ENCODE measurements around the gene MCRIP2. TPM values are rescaled to one million over a fixed set of nuclear protein-coding genes. Genes with fewer than 3 reads are reported as not detected.

MCRIP2 gene
- total RNA-seq, 1 donor from 2014 or later, result 20.9 TPM

DNA sequence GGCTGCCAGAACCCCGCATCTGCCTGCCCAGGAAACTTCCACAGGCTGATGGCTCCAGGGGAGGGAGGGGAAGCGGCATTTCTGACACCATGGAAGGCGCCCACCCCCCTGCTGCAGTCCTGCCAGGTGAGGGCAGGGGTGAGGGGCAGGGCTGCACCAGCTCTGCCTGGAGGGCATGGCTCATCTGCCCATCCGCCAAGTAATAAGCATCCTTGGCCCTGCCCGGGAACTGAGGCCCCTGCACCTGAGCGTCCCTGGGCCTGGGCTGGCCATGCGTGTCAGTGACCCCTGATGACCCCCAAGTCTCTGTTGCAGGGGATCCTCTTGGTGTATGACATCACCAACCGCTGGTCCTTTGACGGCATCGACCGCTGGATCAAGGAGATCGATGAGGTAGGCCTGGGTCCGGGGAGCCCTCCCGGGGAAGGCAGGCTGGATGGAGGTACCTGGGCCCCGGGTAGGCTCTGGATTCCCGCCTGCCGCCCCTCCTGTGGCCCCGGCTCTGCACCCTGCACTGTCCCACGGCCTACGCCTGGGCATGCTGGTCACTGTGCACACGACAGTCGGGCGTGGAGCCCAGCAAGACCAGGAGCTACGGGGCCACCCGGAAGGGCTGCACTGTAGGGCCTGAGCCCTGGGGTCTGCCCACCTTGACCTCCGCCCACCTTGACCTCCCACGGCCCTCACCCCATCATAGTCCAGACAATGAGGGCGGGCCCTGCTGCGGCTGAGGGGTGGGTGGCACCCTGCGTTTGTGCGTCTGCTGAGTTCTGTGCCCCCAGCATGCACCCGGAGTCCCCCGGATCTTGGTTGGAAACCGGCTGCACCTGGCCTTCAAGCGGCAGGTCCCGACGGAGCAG lies 16.3 kb upstream of the MCRIP2 start:
- H3K27ac Mint-ChIP-seq (ENCODE audit: unreplicated experiment), result no peak overlapping the region
- H2AFZ ChIP-seq (ENCODE audit: low read depth, low read length), result no peak overlapping the region
- no peak overlapping the region for H3K27ac ChIP-seq (ENCODE audit: low read depth, low read length)
- no peak overlapping the region for H3K4me3 Mint-ChIP-seq (ENCODE audit: unreplicated experiment)
- no peaks in the 10 kb centered on the region for H3K36me3 ChIP-seq (ENCODE audit: insufficient read depth, low read length)
- no peaks in the 10 kb centered on the region for H3K27me3 ChIP-seq (ENCODE audit: insufficient read depth, low read length)
- H3K36me3 Mint-ChIP-seq (ENCODE audit: low read depth, unreplicated experiment), result peaks cover 7% of the 10 kb centered on the region
- H3K4me3 ChIP-seq (ENCODE audit: insufficient read depth, low read depth, low read length), result no peak overlapping the region
- peaks cover 4% of the 10 kb centered on the region for H3K4me1 Mint-ChIP-seq (ENCODE audit: low read depth, unreplicated experiment)
- H3K9me3 ChIP-seq (ENCODE audit: insufficient read depth, low read depth, low read length), result no peaks in the 10 kb centered on the region
- H3K9ac ChIP-seq (ENCODE audit: low read length), result no peak overlapping the region
- TF ChIP-seq EZH2 (IDR thresholded peaks at IDR 0.05; ENCODE audit: insufficient read depth, low read length), result no peak
- no peak for TF ChIP-seq CTCF (IDR thresholded peaks at IDR 0.05; ENCODE audit: insufficient read depth, low read depth, low read length)
- H3K79me2 ChIP-seq (ENCODE audit: insufficient read depth, low read length), result peaks cover 2% of the 10 kb centered on the region
- DNase-seq (ENCODE audit: low read depth) (no peak), FAIRE-seq (no peak)
- peaks cover 22% of the 10 kb centered on the region for H4K20me1 ChIP-seq (ENCODE audit: insufficient read depth, low read length)
- H3K9me3 Mint-ChIP-seq (ENCODE audit: unreplicated experiment), result no peaks in the 10 kb centered on the region
- H3K27me3 Mint-ChIP-seq (ENCODE audit: low read depth, unreplicated experiment), result no peaks in the 10 kb centered on the region
- peaks cover 29% of the 10 kb centered on the region for H3K4me1 ChIP-seq (ENCODE audit: insufficient read depth, low read length)
- no peak overlapping the region for H3K4me2 ChIP-seq (ENCODE audit: low read length)

DNA sequence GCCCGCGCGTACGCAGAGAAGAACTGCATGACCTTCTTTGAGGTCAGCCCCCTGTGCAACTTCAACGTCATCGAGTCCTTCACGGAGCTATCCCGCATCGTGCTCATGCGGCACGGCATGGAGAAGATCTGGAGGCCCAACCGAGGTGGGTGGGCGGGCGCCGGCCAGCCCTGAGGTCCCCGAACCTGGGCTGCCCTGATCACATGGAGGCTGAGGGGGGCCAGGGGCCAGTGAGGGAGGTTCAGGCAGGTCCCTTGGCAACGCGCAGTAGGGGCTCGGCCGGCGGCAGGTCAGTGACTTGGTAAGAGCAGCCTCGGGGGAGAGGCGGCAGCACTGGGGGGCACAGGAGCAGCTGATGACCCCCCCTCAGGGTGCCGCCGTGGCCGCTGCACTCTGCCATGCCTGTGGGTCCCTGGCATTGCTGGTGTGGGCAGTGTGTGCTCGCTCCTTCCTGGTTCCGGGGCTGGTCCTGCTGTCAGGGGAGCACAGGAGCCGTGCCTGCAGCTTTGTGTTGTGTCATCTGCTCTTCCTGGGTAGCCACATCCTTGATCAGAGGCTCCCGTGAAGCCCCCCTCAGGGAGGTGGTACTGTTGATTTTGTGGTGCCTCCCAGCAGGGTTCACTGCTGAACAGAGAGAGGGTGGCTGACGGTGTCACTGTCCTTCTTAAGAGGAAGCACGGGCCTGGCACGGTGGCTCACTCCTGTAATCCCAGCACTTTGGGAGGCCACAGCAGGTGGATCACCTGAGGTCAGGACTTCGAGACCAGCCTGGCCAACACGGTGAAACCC lies 15.5 kb upstream of the MCRIP2 start:
- Mint-ChIP-seq H3K9me3 (ENCODE audit: unreplicated experiment) (no peaks in the 10 kb centered on the region), H3K27ac (ENCODE audit: unreplicated experiment) (peak overlapping the region; percentile 18), H3K4me3 (ENCODE audit: unreplicated experiment) (no peak overlapping the region), H3K36me3 (ENCODE audit: low read depth, unreplicated experiment) (peaks cover 7% of the 10 kb centered on the region), H3K27me3 (ENCODE audit: low read depth, unreplicated experiment) (no peaks in the 10 kb centered on the region), H3K4me1 (ENCODE audit: low read depth, unreplicated experiment) (peaks cover 4% of the 10 kb centered on the region)
- H2AFZ ChIP-seq (ENCODE audit: low read depth, low read length), result no peak overlapping the region
- peak overlapping the region; percentile 73 for H3K27ac ChIP-seq (ENCODE audit: low read depth, low read length)
- peaks cover 2% of the 10 kb centered on the region for H3K79me2 ChIP-seq (ENCODE audit: insufficient read depth, low read length)
- no peak for FAIRE-seq
- no peaks in the 10 kb centered on the region for H3K9me3 ChIP-seq (ENCODE audit: insufficient read depth, low read depth, low read length)
- peak overlapping the region; percentile 55 for H3K9ac ChIP-seq (ENCODE audit: low read length)
- TF ChIP-seq CTCF (IDR thresholded peaks at IDR 0.05; ENCODE audit: insufficient read depth, low read depth, low read length), result no peak
- TF ChIP-seq EZH2 (IDR thresholded peaks at IDR 0.05; ENCODE audit: insufficient read depth, low read length), result no peak
- H3K4me3 ChIP-seq (ENCODE audit: insufficient read depth, low read depth, low read length), result no peak overlapping the region
- no peaks in the 10 kb centered on the region for H3K36me3 ChIP-seq (ENCODE audit: insufficient read depth, low read length)
- H3K4me2 ChIP-seq (ENCODE audit: low read length), result peak overlapping the region; percentile 47
- H4K20me1 ChIP-seq (ENCODE audit: insufficient read depth, low read length), result peaks cover 18% of the 10 kb centered on the region
- H3K27me3 ChIP-seq (ENCODE audit: insufficient read depth, low read length), result no peaks in the 10 kb centered on the region
- H3K4me1 ChIP-seq (ENCODE audit: insufficient read depth, low read length), result peaks cover 35% of the 10 kb centered on the region
- no peak for DNase-seq (ENCODE audit: low read depth)

Measured in astrocyte (in vitro differentiated cells and primary cell).